ENCODE results near the gene CD300LB. TPM values are rescaled to one million over a fixed set of nuclear protein-coding genes. Genes with fewer than 3 reads are reported as not detected.

Gene CD300LB
- total and polyA plus RNA-seq, 10 of the 15 experiments (the other 5 are each of a cell fraction or from before 2014, with no cell fraction given), result 0.08 to 0.57 (median 0.25) TPM; not detected in 4

- TF ChIP-seq USF1 (IDR thresholded peaks at IDR 0.05; ENCODE audit: borderline replicate concordance, extremely low read length, insufficient read depth, low read depth, low read length), result peak; percentile 83
- TF ChIP-seq, protein P1, sequence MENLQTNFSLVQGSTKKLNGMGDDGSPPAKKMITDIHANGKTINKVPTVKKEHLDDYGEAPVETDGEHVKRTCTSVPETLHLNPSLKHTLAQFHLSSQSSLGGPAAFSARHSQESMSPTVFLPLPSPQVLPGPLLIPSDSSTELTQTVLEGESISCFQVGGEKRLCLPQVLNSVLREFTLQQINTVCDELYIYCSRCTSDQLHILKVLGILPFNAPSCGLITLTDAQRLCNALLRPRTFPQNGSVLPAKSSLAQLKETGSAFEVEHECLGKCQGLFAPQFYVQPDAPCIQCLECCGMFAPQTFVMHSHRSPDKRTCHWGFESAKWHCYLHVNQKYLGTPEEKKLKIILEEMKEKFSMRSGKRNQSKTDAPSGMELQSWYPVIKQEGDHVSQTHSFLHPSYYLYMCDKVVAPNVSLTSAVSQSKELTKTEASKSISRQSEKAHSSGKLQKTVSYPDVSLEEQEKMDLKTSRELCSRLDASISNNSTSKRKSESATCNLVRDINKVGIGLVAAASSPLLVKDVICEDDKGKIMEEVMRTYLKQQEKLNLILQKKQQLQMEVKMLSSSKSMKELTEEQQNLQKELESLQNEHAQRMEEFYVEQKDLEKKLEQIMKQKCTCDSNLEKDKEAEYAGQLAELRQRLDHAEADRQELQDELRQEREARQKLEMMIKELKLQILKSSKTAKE (IDR thresholded peaks at IDR 0.05; ENCODE audit: low read depth, poor library complexity, severe bottlenecking), result no peak
- TF ChIP-seq MTA2 (IDR thresholded peaks at IDR 0.05; ENCODE audit: low read depth), result peak; percentile 15; the same call in 1 of the 2 replicates
- peak; percentile 48; the same call in 1 of the 2 replicates for TF ChIP-seq HCFC1 (IDR thresholded peaks at IDR 0.05; ENCODE audit: low read length)
- TF ChIP-seq, protein P2, sequence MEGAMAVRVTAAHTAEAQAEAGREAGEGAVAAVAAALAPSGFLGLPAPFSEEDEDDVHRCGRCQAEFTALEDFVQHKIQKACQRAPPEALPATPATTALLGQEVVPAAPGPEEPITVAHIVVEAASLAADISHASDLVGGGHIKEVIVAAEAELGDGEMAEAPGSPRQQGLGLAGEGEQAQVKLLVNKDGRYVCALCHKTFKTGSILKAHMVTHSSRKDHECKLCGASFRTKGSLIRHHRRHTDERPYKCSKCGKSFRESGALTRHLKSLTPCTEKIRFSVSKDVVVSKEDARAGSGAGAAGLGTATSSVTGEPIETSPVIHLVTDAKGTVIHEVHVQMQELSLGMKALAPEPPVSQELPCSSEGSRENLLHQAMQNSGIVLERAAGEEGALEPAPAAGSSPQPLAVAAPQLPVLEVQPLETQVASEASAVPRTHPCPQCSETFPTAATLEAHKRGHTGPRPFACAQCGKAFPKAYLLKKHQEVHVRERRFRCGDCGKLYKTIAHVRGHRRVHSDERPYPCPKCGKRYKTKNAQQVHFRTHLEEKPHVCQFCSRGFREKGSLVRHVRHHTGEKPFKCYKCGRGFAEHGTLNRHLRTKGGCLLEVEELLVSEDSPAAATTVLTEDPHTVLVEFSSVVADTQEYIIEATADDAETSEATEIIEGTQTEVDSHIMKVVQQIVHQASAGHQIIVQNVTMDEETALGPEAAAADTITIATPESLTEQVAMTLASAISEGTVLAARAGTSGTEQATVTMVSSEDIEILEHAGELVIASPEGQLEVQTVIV (IDR thresholded peaks at IDR 0.05; ENCODE audit: borderline replicate concordance, partially characterized antibody), result no peak
- peak; percentile 99 for TF ChIP-seq ATF7 (IDR thresholded peaks at IDR 0.05; ENCODE audit: low read depth)
- peak; percentile 10 to 87; a peak in 3 of 4 replicates for TF ChIP-seq BHLHE40 (IDR thresholded peaks at IDR 0.05; ENCODE audit: borderline replicate concordance in 1 of 2, low read depth in 2 of 2, low read length in 1 of 2)
- TF ChIP-seq MEF2B (IDR thresholded peaks at IDR 0.05; ENCODE audit: partially characterized antibody, poor library complexity, severe bottlenecking), result peak; percentile 48
- 0 out of 2 replicates have a peak, but pooled peaks have one; percentile 7 for TF ChIP-seq RUNX3 (IDR thresholded peaks at IDR 0.05; ENCODE audit: low read length)
- peak; percentile 37 for TF ChIP-seq RELA (IDR thresholded peaks at IDR 0.05; ENCODE audit: borderline replicate concordance, partially characterized antibody)
- TF ChIP-seq RBBP5 (conservative IDR thresholded peaks at IDR 0.05), result no peak
- TF ChIP-seq NBN (IDR thresholded peaks at IDR 0.05), result peak; percentile 91
- TF ChIP-seq YY1 (IDR thresholded peaks at IDR 0.05; ENCODE audit: low read depth, low read length), result 0 out of 2 replicates have a peak, but pooled peaks have one; percentile 18
- peak; percentile 26; the same call in 1 of the 2 replicates for TF ChIP-seq ZBTB40 (IDR thresholded peaks at IDR 0.05; ENCODE audit: borderline replicate concordance)
- TF ChIP-seq FOXK2 (IDR thresholded peaks at IDR 0.05), result peak; percentile 36; the same call in 1 of the 2 replicates
These were observed 17.2 kb downstream of the CD300LB start (continued) for GRCh38 chr17:74513987-74514631.

Measured in GM12878 (cell line).